Aorta (tissue), 5 donors: ENCODE measurements around the gene FARP1. TPM values are rescaled to one million over a fixed set of nuclear protein-coding genes. Genes with fewer than 3 reads are reported as not detected.

Experiments
- ATAC-seq: fragments of 200-7000 bp; cut with Tn5 transposase; one replicate; pipeline ENCODE4 v1.9.1; 2022; ENCODE audit warnings: moderate library complexity; ENCODE audit not compliant: low FRiP score
- DNase-seq, 2 donors: peaks; one replicate each; pipeline ENCODE4 v3.0.0-alpha.2; 2020
- H3K27ac ChIP-seq, 2 donors: one replicate each; pipeline ENCODE4 v1.5.1; 2013; ENCODE audit warnings: low read length in 2 of 2, mild to moderate bottlenecking in 2 of 2, moderate library complexity in 2 of 2, control low read depth in 1 of 2, inconsistent platforms in 1 of 2, low read depth in 1 of 2
- H3K27me3 ChIP-seq, 2 donors: one replicate each; pipeline ENCODE4 v1.6.1; 2013; ENCODE audit warnings: control low read depth in 1 of 2, low read length in 1 of 2, mild to moderate bottlenecking in 1 of 2, moderate library complexity in 1 of 2; ENCODE audit not compliant: insufficient read depth in 2 of 2, control insufficient read depth in 1 of 2
- H3K36me3 ChIP-seq, 2 donors: one replicate each; pipeline ENCODE4 v1.6.1; 2013; ENCODE audit warnings: control low read depth in 1 of 2, low read length in 1 of 2, mild to moderate bottlenecking in 1 of 2; ENCODE audit not compliant: insufficient read depth in 2 of 2, control insufficient read depth in 1 of 2
- H3K4me1 ChIP-seq, 2 donors: one replicate each; pipeline ENCODE4 v1.6.1; 2013; ENCODE audit warnings: low read length in 2 of 2, control low read depth in 1 of 2, mild to moderate bottlenecking in 1 of 2, moderate library complexity in 1 of 2; ENCODE audit not compliant: insufficient read depth in 2 of 2, control insufficient read depth in 1 of 2
- H3K4me3 ChIP-seq, 2 donors: one replicate each; pipeline ENCODE4 v1.5.1; 2013; ENCODE audit warnings: low read length in 2 of 2, control low read depth in 1 of 2, mild to moderate bottlenecking in 1 of 2
- H3K9me3 ChIP-seq: one replicate; pipeline ENCODE4 v1.6.1; 2013; ENCODE audit warnings: mild to moderate bottlenecking, low read length; ENCODE audit not compliant: control insufficient read depth
- WGBS, 2 donors: extraction: QIAGEN DNeasy Blood & Tissue Kit; methylation state at CpG; one replicate each; pipeline ENCODE4 v1.1.7; 2013; 5-methylcytosine and 5-hydroxymethylcytosine counted together
- intact Hi-C, 2 donors: fragments of 100-400 bp; cut with DNase I; formaldehyde crosslinking; loops; one replicate each; pipeline versions ENCODE4 v1.14.2 to v1.15.0; 2022
- polyA plus RNA-seq, 2 donors: library from polyadenylated mRNA; stranded (reverse); fragments of 200-250 nt; gene quantifications; one replicate each; pipeline ENCODE4 v1.2.3, GENCODE V29; 2013
- total RNA-seq, 2 donors: library from RNA; stranded (reverse); fragmentation: NEBNext Ultra II Directional; extraction: Animal tissue kit (Norgen Biotek cat#: 25700); gene quantifications; one replicate each; pipeline ENCODE4 v1.2.1, GENCODE V29; 2021
- donor health status: healthy with polysubstance abuse.
- donor health status: Bipolar disorder and iron deficiency.
- donor health status: DM: no; HTN: no; CAD: no.
- donor health status: DM: no; HTN: no; CAD: no.
- donor health status: DM: yes; HTN: yes; CAD: no.

FARP1 gene
- total and polyA plus RNA-seq, 4 donors, result 3.3 to 41.7 (median 23.7) TPM

- no peak overlapping the region for H3K4me3 ChIP-seq
- DNase-seq, result peak in 1 of 2 donors; percentile 47
- H3K9me3 ChIP-seq, result no peaks in the 10 kb centered on the region
- H3K27me3 ChIP-seq, result no peaks in the 10 kb centered on the region
- H3K27ac ChIP-seq, result no peak overlapping the region
- intact Hi-C loops, result no loop called here
- 94 to 96% methylated on average over 18 of the region's 18 CpGs for WGBS, 2 donors
- no peak for ATAC-seq
- peaks cover 0 to 10% of the 10 kb centered on the region in 2 donors for H3K36me3 ChIP-seq
- H3K4me1 ChIP-seq, result no peaks in the 10 kb centered on the region
Observed at GRCh38 chr13:98462241-98462882, 319.5 kb downstream of the FARP1 start.

- Histone ChIP-seq H3K36me3 (peaks cover 0 to 10% of the 10 kb centered on the region in 2 donors), H3K4me1 (no peaks in the 10 kb centered on the region), H3K9me3 (no peaks in the 10 kb centered on the region), H3K4me3 (no peak overlapping the region), H3K27me3 (no peaks in the 10 kb centered on the region), H3K27ac (no peak overlapping the region)
- intact Hi-C loops, result no loop called here
- ATAC-seq, result no peak
- DNase-seq, result peak in 1 of 2 donors; percentile 75
- 19 to 27% methylated on average over 8 of the region's 8 CpGs for WGBS, 2 donors
Observed at GRCh38 chr13:98462946-98463345, 320.1 kb downstream of the FARP1 start.

- WGBS, 2 donors, result 73 to 83% methylated on average over 11 of the region's 11 CpGs
- Histone ChIP-seq H3K4me1 (no peaks in the 10 kb centered on the region), H3K27ac (no peak overlapping the region), H3K27me3 (no peaks in the 10 kb centered on the region), H3K4me3 (no peak overlapping the region), H3K36me3 (peaks cover 0 to 4% of the 10 kb centered on the region in 2 donors), H3K9me3 (no peaks in the 10 kb centered on the region)
- DNase-seq, result no peak
- intact Hi-C loops, result no loop called here
- no peak for ATAC-seq
Observed at GRCh38 chr13:98466634-98467236, 323.8 kb downstream of the FARP1 start.

- Histone ChIP-seq H3K27ac (no peak overlapping the region), H3K27me3 (no peaks in the 10 kb centered on the region), H3K4me3 (no peak overlapping the region), H3K9me3 (no peaks in the 10 kb centered on the region), H3K4me1 (no peaks in the 10 kb centered on the region), H3K36me3 (peaks cover 0 to 5% of the 10 kb centered on the region in 2 donors)
- ATAC-seq (no peak), DNase-seq (no peak)
- intact Hi-C loops, result no loop called here
- 87 to 88% methylated on average over 13 of the region's 13 CpGs for WGBS, 2 donors
Observed at GRCh38 chr13:98467263-98467985, 324.5 kb downstream of the FARP1 start.

GRCh38 chr13:98468361-98468760 is 325.5 kb downstream of the FARP1 start:
- Histone ChIP-seq H3K4me3 (no peak overlapping the region), H3K36me3 (peaks cover 0 to 5% of the 10 kb centered on the region in 2 donors), H3K27ac (no peak overlapping the region), H3K9me3 (no peaks in the 10 kb centered on the region), H3K4me1 (no peaks in the 10 kb centered on the region), H3K27me3 (no peaks in the 10 kb centered on the region)
- no peak for DNase-seq
- intact Hi-C loops, result no loop called here
- ATAC-seq, result no peak
- WGBS, 2 donors, result 42 to 69% methylated on average over 3 of the region's 3 CpGs

GRCh38 chr13:98468929-98469328 is 326.0 kb downstream of the FARP1 start:
- DNase-seq, result no peak
- no peak overlapping the region for H3K27ac ChIP-seq
- no peak for ATAC-seq
- intact Hi-C loops, result no loop called here
- H3K4me3 ChIP-seq, result no peak overlapping the region
- peaks cover 0 to 5% of the 10 kb centered on the region in 2 donors for H3K36me3 ChIP-seq
- WGBS, 2 donors, result 95 to 96% methylated on average over 20 of the region's 20 CpGs
- no peaks in the 10 kb centered on the region for H3K9me3 ChIP-seq
- H3K4me1 ChIP-seq, result no peaks in the 10 kb centered on the region
- H3K27me3 ChIP-seq, result no peaks in the 10 kb centered on the region

GRCh38 chr13:98470920-98471319 is 328.0 kb downstream of the FARP1 start:
- intact Hi-C loops, result loop anchor here in 1 of 2 donors (10.0 kb wide), 1 partner anchor 374 kb away; no protein-coding TSS in a partner anchor
- DNase-seq (no peak), ATAC-seq (no peak)
- H3K4me3 ChIP-seq, result no peak overlapping the region
- H3K4me1 ChIP-seq, result no peaks in the 10 kb centered on the region
- WGBS, 2 donors, result 79 to 81% methylated on average over 6 of the region's 6 CpGs
- H3K27me3 ChIP-seq, result no peaks in the 10 kb centered on the region
- peaks cover 0 to 4% of the 10 kb centered on the region in 2 donors for H3K36me3 ChIP-seq
- H3K9me3 ChIP-seq, result no peaks in the 10 kb centered on the region
- no peak overlapping the region for H3K27ac ChIP-seq

- Histone ChIP-seq H3K36me3 (peaks cover 0 to 4% of the 10 kb centered on the region in 2 donors), H3K4me3 (no peak overlapping the region), H3K27ac (no peak overlapping the region), H3K27me3 (no peaks in the 10 kb centered on the region), H3K9me3 (no peaks in the 10 kb centered on the region), H3K4me1 (no peaks in the 10 kb centered on the region)
- 83 to 89% methylated on average over 10 of the region's 10 CpGs for WGBS, 2 donors
- DNase-seq (no peak), ATAC-seq (no peak)
- intact Hi-C loops, result loop anchor here in 1 of 2 donors (10.0 kb wide), 1 partner anchor 373 kb away; no protein-coding TSS in a partner anchor
Observed at GRCh38 chr13:98471934-98472333, 329.0 kb downstream of the FARP1 start.
